HG02973 (cell line): ENCODE results near the gene LRRC8E.

Experiments
- ATAC-seq: cut with Tn5 transposase; IDR thresholded peaks from one replicate; pipeline ENCODE4 v1.9.1; 2021; ENCODE audit warnings: moderate library complexity; ENCODE audit not compliant: unreplicated experiment

The LRRC8E gene

DNA sequence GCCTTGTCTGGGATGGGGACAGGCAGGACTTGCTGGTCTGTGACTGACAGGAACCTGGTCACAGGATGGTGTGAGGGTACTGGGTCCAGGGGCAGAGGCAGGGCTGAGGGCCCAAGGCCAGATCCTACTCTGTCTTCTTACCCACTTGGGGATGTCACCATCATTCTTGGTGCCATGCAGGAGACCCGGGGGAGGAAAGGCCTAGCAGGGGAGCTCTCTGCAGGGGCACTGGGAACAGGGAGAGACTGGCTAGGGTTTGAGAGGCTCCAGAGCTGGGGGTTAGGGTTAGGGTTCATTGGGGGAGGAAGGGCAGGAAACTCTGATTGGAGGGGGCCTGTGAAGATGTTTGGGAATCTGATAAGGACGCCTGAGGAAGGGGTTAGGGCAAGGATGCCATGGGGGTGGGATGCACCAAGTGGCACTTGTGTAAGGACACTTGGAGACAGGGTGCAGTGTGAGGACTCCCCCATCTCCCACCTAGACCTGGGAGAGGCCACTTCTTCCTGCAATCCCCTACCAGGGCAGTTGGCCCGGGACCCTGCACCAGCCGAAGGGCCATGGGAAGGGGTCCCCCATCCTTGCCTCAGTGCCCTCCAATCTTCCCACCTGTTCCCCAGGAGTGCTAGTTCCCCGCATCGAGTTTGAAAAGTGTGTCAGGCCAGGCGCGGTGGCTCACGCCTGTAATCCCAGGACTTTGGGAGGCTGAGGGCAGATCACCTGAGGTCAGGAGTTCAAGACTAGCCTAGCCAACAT, 21.0 kb upstream of the LRRC8E start:
- ATAC-seq, result no peak

DNA sequence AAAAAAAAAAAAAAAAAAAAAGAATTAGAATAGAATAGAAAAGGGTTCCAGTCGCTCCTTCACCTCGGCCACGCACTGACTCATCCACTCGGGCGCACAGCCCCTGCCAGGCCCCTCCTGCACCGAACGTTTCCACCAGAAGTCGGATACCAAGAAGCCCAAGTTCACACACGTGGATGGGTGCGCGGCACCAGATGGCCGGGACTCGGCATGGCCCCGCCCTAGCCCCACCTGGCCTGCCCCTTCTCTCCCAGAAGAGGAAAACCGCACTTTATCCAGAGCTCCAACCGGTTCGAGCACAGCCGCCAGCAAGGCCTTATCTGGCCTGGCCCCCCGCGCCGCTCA, 20.0 kb upstream of the LRRC8E start:
- ATAC-seq, result no peak

- ATAC-seq, result peak; percentile 51
Observed at GRCh38 chr19:7868671-7869452, 19.4 kb upstream of the LRRC8E start.

- ATAC-seq, result peak; percentile 35
Observed at GRCh38 chr19:7869453-7869909, 18.8 kb upstream of the LRRC8E start.

GRCh38 chr19:7869910-7870511, 18.3 kb upstream of the LRRC8E start:
- ATAC-seq, result no peak

DNA sequence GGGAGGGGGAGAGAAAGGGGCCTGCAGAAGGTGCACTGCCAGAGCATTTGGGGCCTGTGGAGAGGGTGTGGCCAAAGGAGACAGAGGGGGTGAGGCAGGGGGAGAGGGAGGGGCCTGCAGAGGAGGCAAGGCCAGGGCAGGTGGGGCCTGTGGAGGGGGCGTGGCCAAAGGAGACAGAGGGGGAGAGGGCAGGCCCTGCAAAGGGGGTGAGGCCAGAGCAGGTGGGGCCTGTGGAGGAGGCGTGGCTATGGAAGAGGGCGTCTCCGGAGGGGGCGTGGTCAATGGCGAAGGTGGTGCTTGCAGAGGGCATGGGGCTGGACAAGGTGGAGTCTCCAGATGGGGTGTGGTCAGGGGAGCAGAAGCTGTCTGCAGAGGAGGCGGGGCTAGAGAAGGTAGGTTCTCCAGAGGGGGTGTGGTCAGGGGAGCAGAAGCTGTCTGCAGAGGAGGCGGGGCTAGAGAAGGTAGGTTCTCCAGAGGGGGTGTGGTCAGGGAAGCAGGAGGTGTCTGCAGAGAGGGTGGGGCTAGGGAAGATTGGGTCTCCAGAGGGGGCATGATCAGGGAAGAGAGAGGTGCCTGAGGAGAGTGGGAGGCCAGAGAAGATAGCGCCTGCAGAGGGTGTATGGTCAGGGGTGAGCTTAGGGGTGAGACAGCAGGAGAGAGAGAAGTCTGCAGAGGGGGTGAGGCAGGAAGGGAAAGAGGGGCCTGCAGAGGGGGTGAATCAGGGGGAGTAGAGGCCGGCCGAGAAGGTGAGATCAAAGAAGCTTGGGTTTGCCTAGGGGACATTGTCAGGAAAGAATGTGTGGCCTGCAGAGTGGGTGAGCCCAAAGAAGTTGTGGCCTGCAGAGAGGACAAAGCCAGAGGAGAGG, 17.5 kb upstream of the LRRC8E start:
- no peak for ATAC-seq

DNA sequence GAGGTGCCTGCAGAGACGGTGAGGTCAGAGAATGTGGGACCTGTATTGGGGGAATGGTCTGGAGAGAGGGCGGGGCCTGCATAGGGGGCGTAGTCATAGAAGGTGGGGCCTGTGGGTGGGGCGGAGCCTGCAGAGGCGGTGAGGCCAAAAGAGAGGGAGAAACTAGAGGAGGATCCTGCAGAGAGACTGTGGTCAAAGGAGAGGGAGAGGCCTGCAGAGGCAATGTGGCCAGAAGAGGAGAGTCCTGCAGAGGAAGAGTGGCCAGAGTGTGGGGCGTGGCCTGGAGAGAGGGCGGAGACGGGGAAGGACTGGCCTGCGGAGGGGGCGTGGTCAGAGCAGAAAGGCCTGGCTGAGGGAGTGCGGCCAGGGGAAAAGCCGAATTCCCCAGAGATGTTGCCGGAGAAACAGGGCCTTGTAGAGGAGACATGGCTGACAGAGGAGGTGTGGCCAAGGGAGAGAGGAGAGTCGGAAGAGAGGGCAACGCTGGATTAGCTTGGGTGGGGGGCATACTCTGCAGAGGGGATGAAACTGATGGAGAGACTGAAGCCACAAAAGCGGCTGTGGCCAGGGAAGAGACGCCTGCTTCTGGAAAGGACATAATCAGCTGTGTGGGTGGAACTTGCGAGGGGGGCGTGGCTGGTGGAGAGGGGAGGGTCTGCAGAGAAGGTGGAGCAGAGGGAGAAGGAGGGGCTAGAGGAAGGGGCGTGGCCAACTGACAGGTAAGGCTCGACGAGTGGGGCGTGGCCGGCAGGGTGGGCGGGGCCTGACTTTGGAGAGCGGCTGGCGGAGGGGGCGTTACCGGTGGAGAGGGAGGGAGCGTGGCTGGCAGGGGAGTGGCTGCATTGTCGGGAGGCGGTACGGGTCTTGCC, 16.6 kb upstream of the LRRC8E start:
- ATAC-seq, result no peak

- no peak for ATAC-seq
Observed at GRCh38 chr19:7872306-7873204, 15.8 kb upstream of the LRRC8E start.

GRCh38 chr19:7873304-7874075, 14.8 kb upstream of the LRRC8E start:
- no peak for ATAC-seq

- no peak for ATAC-seq
Observed at GRCh38 chr19:7874076-7874896, 14.0 kb upstream of the LRRC8E start, which contains the start of gene PRR36. TSS of gene PRR36 (minus strand) at chr19:7874390. CDS start at chr19:7873689, 701 bp downstream.

GRCh38 chr19:7874897-7875273, 13.4 kb upstream of the LRRC8E start:
- no peak for ATAC-seq

DNA sequence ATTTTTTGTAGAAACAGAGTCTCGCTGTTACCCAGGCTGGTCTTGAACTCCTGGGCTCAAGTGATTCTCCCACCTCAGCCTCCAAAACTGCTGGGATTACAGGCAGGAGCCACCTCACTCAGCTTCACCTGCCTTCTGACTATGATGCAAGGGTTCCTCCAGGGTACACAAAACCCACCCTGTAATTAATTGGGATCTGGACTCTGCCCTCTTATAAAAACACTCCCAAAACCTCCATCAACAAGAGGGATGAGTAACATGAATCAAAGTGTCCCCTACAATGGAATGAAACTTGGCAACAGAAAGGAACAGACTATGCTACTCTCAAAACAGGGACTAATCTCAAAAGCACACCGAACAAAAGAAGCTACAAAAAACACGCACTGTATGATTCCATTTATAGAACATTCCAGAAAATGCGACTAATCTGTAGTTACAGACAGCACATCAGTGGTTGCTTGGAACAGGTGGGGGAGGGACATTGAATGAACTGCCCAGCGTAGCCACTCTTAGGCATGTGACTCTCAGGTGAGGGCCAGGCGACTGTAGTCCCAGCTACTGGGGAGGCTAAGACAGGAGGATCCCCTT, 11.0 kb upstream of the LRRC8E start:
- ATAC-seq, result no peak

- no peak for ATAC-seq
Observed at GRCh38 chr19:7879111-7879807, 9.1 kb upstream of the LRRC8E start.

DNA sequence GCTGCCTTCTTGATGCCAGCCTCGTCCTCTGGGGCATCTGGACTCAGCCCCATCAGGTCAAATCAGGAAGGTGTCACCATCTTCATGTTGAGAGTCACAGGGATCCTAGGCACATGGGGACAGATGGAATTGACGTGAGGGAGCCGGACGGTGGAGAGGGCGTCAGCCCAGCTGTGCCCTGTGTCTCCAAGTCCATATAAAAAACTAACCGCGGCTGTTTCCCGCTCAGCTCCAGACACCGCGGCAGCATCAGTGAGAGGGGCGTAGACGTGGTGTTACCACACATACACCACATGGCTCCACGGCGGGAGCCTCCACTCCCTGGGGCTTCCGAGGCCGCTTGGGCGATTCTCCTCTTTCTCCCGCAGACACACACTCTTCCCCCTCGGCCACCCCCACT, 8.5 kb upstream of the LRRC8E start:
- ATAC-seq, result no peak

GRCh38 chr19:7881910-7882309, 6.4 kb upstream of the LRRC8E start:
- no peak for ATAC-seq

- ATAC-seq, result no peak
Observed at GRCh38 chr19:7883105-7883504, 5.2 kb upstream of the LRRC8E start.
